Activated T-cell treated with anti-CD3 and anti-CD28 coated beads, Interleukin-2, amount 50 U/mL, for 72 hours (primary cell): Measurements from ENCODE around the gene BBX. TPM values are rescaled to one million over a fixed set of nuclear protein-coding genes. Genes with fewer than 3 reads are reported as not detected.

Experiments used
- ATAC-seq, 2 donors: fragments of 150-1000 bp; cut with Tn5 transposase; replicated peaks in 1 of 2; 2 replicates each; pipeline ENCODE4 v1.10.0; 2021; ENCODE audit warnings: moderate library complexity in 2 of 2, mild to moderate bottlenecking in 1 of 2
- DNase-seq, 2 donors: peaks; one replicate each; pipeline ENCODE4 v3.0.0; 2021 to 2022; ENCODE audit warnings: mixed read lengths in 1 of 2
- H3K27ac Mint-ChIP-seq: one replicate; pipeline ENCODE4 v1.8.0; 2022; ENCODE audit warnings: mild to moderate bottlenecking, moderate library complexity, mixed read lengths
- H3K27me3 Mint-ChIP-seq: one replicate; pipeline ENCODE4 v1.8.0; 2022; ENCODE audit warnings: low read depth, mixed read lengths
- H3K36me3 Mint-ChIP-seq, 2 donors: one replicate each; pipeline ENCODE4 v1.8.0; 2022; ENCODE audit warnings: mixed read lengths in 2 of 2, mild to moderate bottlenecking in 1 of 2; ENCODE audit not compliant: insufficient read depth in 2 of 2
- H3K4me1 Mint-ChIP-seq: one replicate; pipeline ENCODE4 v1.8.0; 2022; ENCODE audit warnings: low read depth, mixed read lengths
- H3K4me3 Mint-ChIP-seq, 2 donors: one replicate each; pipeline ENCODE4 v1.8.0; 2022; ENCODE audit warnings: mild to moderate bottlenecking in 2 of 2, mixed read lengths in 2 of 2, moderate library complexity in 2 of 2
- H3K9me3 Mint-ChIP-seq, 2 donors: one replicate each; pipeline ENCODE4 v1.8.0; 2022; ENCODE audit warnings: mixed read lengths in 2 of 2
- total RNA-seq, 2 donors: library from RNA; stranded (reverse); gene quantifications; one replicate each; pipeline ENCODE4 v1.2.3, GENCODE V29; 2022

The BBX gene
- total RNA-seq, 2 donors from 2014 or later: 65.0 to 65.1 TPM

GRCh38 chr3:107650788-107651187 lies 128.0 kb downstream of the BBX start:
- H3K4me1 Mint-ChIP-seq: peaks cover 24% of the 10 kb centered on the region
- no peak overlapping the region for H3K4me3 Mint-ChIP-seq
- no peak overlapping the region for H3K27ac Mint-ChIP-seq
- DNase-seq: no peak
- no peaks in the 10 kb centered on the region for H3K9me3 Mint-ChIP-seq
- peaks cover 2 to 5% of the 10 kb centered on the region in 2 donors for H3K36me3 Mint-ChIP-seq
- ATAC-seq: no peak
- no peaks in the 10 kb centered on the region for H3K27me3 Mint-ChIP-seq

DNA sequence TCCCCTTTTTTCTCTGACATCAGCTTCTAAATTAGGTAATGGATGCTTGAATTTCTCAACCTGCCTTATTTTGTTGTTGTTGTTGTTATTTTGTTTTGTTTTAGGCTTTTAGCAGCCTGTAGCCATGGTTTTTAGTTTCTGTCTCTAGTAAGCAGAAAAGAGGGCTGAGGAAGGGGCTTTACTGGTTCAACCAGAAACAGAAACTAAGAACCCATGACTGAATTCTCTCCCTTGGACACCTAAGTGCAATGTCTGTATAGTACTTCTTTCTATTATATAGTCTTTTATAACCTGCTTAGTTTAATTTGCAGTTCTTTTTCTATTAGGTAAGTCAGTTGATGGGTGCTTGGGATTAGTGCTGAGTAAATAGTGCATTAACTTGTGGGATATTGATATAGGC lies 129.0 kb downstream of the BBX start:
- Mint-ChIP-seq H3K27me3 (no peaks in the 10 kb centered on the region), H3K36me3 (peaks cover 2 to 5% of the 10 kb centered on the region in 2 donors), H3K27ac (peak overlapping the region; percentile 87), H3K9me3 (no peaks in the 10 kb centered on the region), H3K4me1 (peaks cover 24% of the 10 kb centered on the region), H3K4me3 (peak overlapping the region in 1 of 2 donors; percentile 33)
- DNase-seq: no peak
- ATAC-seq: peak; percentile 25 to 45

DNA sequence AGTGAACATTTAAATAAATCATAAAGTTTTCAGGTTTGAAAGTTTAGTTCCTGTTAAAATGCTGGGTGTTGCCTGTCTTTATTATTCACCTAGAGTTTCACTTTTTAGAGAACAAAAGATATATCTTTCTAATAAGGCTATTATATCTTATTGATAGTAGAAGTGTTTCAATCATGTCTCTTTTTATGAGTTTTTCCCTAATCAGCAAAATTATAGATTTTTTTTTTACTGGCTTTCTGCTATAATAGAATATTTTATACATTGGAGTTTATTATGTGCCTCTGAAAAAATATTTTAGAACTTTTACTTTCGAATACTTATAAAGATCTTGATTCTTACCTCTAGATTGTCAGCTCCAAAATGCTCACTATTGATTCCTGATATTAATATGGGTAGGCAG lies 131.5 kb downstream of the BBX start:
- DNase-seq (no peak), ATAC-seq (no peak)
- H3K36me3 Mint-ChIP-seq: no peaks in the 10 kb centered on the region
- H3K9me3 Mint-ChIP-seq: no peaks in the 10 kb centered on the region
- H3K4me1 Mint-ChIP-seq: peaks cover 19% of the 10 kb centered on the region
- H3K4me3 Mint-ChIP-seq: no peak overlapping the region
- H3K27me3 Mint-ChIP-seq: no peaks in the 10 kb centered on the region
- no peak overlapping the region for H3K27ac Mint-ChIP-seq

DNA sequence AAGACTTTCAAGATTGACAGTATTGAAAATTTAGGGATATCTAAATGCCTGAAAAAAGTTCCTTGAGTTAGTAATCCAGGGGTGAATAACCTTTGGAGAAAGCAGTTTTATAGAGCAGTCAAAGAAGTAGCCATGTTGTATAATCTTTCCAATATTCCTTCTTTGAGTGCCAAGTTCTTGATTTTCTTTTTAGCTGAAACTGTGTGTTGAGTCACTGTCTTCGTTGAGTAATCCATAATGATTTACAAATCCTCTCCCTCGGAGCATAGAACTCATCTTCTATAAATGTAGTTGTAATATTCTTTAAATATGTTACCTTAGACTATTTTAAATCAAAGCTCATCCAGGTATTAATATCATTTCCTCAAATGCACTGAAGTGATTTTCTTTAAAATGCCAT lies 135.2 kb downstream of the BBX start:
- no peak overlapping the region for H3K27ac Mint-ChIP-seq
- ATAC-seq: no peak
- no peaks in the 10 kb centered on the region for H3K9me3 Mint-ChIP-seq

GRCh38 chr3:107660306-107660976 lies 137.7 kb downstream of the BBX start:
- H3K36me3 Mint-ChIP-seq: no peaks in the 10 kb centered on the region
- ATAC-seq (no peak), DNase-seq (no peak)
- peaks cover 20% of the 10 kb centered on the region for H3K4me1 Mint-ChIP-seq
- no peaks in the 10 kb centered on the region for H3K9me3 Mint-ChIP-seq
- no peaks in the 10 kb centered on the region for H3K27me3 Mint-ChIP-seq
- no peak overlapping the region for H3K4me3 Mint-ChIP-seq
- H3K27ac Mint-ChIP-seq: no peak overlapping the region

More for the DNA sequence above, 135.2 kb downstream of the BBX start:
- Mint-ChIP-seq H3K27me3 (no peaks in the 10 kb centered on the region), H3K36me3 (no peaks in the 10 kb centered on the region), H3K4me1 (peaks cover 20% of the 10 kb centered on the region), H3K4me3 (no peak overlapping the region)
- no peak for DNase-seq

- Mint-ChIP-seq H3K27ac (peak overlapping the region; percentile 25), H3K4me1 (peaks cover 20% of the 10 kb centered on the region), H3K36me3 (no peaks in the 10 kb centered on the region)
Observed at GRCh38 chr3:107661447-107662123, 138.8 kb downstream of the BBX start.

DNA sequence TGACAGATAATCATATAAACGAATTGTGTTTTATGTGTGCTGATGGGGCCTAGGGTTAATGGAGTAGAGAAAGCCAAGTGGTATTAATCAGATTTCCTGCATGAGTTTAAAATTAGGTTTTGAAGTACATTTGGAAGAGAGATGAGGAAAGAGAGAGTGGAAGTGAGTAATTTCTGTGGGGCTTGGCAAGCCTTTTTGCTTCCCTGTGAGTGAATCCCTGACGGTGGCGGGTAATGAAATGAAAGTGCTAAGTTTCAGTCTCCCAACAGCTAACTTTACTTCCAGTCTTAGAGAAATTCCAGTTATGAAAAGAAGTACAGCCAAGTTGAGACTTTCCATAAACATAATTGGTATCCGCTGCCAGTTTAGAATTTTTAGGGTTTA lies 139.4 kb downstream of the BBX start:
- DNase-seq (no peak), ATAC-seq (no peak)
- Mint-ChIP-seq H3K27ac (peak overlapping the region; percentile 25), H3K36me3 (no peaks in the 10 kb centered on the region), H3K27me3 (no peaks in the 10 kb centered on the region), H3K4me1 (peaks cover 20% of the 10 kb centered on the region), H3K9me3 (no peaks in the 10 kb centered on the region), H3K4me3 (no peak overlapping the region)

More at GRCh38 chr3:107661447-107662123, 138.8 kb downstream of the BBX start:
- H3K4me3 Mint-ChIP-seq: no peak overlapping the region
- DNase-seq: no peak
- ATAC-seq: peak; percentile 44 to 62
- no peaks in the 10 kb centered on the region for H3K9me3 Mint-ChIP-seq
- H3K27me3 Mint-ChIP-seq: no peaks in the 10 kb centered on the region

DNA sequence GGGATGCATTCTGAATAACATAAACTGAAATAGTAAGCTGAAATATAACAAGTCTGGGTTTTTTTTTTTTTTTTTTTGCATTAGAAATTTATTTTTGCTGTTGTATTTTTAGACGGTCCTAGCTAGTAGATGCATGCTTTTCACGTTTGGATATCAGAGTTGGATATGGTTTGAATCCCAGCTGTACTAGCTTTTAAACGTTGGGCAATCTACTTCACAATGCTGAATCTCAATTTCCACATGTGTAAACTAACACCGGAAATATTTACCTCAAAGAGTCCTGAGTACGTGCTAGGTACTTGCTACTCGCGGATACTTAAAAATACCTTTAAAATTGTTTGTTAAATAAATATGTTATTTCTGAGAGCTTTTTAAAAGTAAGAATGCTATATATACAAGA lies 139.8 kb downstream of the BBX start:
- no peaks in the 10 kb centered on the region for H3K36me3 Mint-ChIP-seq
- H3K4me1 Mint-ChIP-seq: peaks cover 20% of the 10 kb centered on the region
- H3K4me3 Mint-ChIP-seq: no peak overlapping the region
- DNase-seq (no peak), ATAC-seq (no peak)
- H3K27me3 Mint-ChIP-seq: no peaks in the 10 kb centered on the region
- H3K27ac Mint-ChIP-seq: no peak overlapping the region
- no peaks in the 10 kb centered on the region for H3K9me3 Mint-ChIP-seq

DNA sequence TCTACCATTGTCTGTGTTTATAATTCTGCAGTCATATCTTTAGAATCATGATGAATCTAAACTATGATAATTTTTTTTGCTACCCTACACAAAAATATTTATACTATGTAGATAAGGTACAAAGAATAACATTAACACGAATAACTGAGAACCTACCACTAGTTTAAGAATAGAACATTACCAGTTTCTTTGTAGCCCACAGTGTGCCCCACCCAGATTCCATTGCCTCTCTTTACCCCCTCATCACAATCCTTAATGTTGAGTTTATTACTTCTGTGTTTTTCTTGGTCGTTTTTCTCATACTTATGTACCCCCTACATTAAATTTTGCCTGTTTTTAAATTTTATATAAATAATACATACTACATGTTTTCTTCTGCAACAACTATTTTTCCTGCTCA lies 140.5 kb downstream of the BBX start:
- H3K4me1 Mint-ChIP-seq: peaks cover 20% of the 10 kb centered on the region
- ATAC-seq (no peak), DNase-seq (no peak)
- H3K27ac Mint-ChIP-seq: no peak overlapping the region
- no peaks in the 10 kb centered on the region for H3K9me3 Mint-ChIP-seq
- H3K36me3 Mint-ChIP-seq: no peaks in the 10 kb centered on the region
- no peak overlapping the region for H3K4me3 Mint-ChIP-seq
- no peaks in the 10 kb centered on the region for H3K27me3 Mint-ChIP-seq

GRCh38 chr3:107664614-107665013 lies 141.9 kb downstream of the BBX start:
- ATAC-seq (no peak), DNase-seq (no peak)
- peaks cover 20% of the 10 kb centered on the region for H3K4me1 Mint-ChIP-seq
- no peaks in the 10 kb centered on the region for H3K36me3 Mint-ChIP-seq
- H3K27ac Mint-ChIP-seq: no peak overlapping the region
- no peaks in the 10 kb centered on the region for H3K9me3 Mint-ChIP-seq
- no peaks in the 10 kb centered on the region for H3K27me3 Mint-ChIP-seq
- no peak overlapping the region for H3K4me3 Mint-ChIP-seq

DNA sequence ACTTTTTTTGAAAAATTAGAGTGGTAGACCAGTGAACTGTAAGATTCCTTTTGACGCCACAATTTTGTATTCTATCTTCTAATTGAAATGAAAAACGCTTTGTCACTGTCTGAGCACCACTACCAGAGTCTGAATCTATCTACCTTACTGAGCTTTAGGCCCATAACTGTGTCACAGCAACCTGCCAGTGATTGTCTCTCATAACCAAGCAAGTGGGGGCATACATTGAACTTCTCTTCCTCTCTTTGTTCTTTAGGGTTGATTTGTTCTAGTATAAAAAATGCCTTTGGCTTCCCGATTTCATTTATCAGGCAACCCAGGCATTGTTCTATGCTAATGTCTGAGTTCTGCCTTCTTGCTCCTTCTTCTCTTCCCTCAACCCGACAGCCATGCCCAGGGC lies 142.6 kb downstream of the BBX start:
- no peaks in the 10 kb centered on the region for H3K27me3 Mint-ChIP-seq
- H3K36me3 Mint-ChIP-seq: no peaks in the 10 kb centered on the region
- H3K4me1 Mint-ChIP-seq: peaks cover 20% of the 10 kb centered on the region
- DNase-seq (no peak), ATAC-seq (no peak)
- no peaks in the 10 kb centered on the region for H3K9me3 Mint-ChIP-seq
- H3K4me3 Mint-ChIP-seq: no peak overlapping the region
- no peak overlapping the region for H3K27ac Mint-ChIP-seq

- ATAC-seq: no peak
- H3K27ac Mint-ChIP-seq: no peak overlapping the region
- no peak overlapping the region for H3K4me3 Mint-ChIP-seq
- no peaks in the 10 kb centered on the region for H3K27me3 Mint-ChIP-seq
- no peaks in the 10 kb centered on the region for H3K36me3 Mint-ChIP-seq
- H3K4me1 Mint-ChIP-seq: peaks cover 5% of the 10 kb centered on the region
- no peak for DNase-seq
- H3K9me3 Mint-ChIP-seq: no peaks in the 10 kb centered on the region
Observed at GRCh38 chr3:107666853-107667252, 144.1 kb downstream of the BBX start.

- Mint-ChIP-seq H3K27me3 (no peaks in the 10 kb centered on the region), H3K4me3 (no peak overlapping the region)
- no peak for ATAC-seq
Observed at GRCh38 chr3:107668416-107668815, 145.7 kb downstream of the BBX start.

GRCh38 chr3:107668963-107669362 lies 146.2 kb downstream of the BBX start:
- ATAC-seq (no peak), DNase-seq (no peak)
- Mint-ChIP-seq H3K4me3 (no peak overlapping the region), H3K9me3 (no peaks in the 10 kb centered on the region), H3K27ac (peak overlapping the region; percentile 19), H3K27me3 (no peaks in the 10 kb centered on the region), H3K4me1 (no peaks in the 10 kb centered on the region), H3K36me3 (no peaks in the 10 kb centered on the region)

More at GRCh38 chr3:107668416-107668815, 145.7 kb downstream of the BBX start:
- DNase-seq: no peak
- H3K9me3 Mint-ChIP-seq: no peaks in the 10 kb centered on the region
- H3K27ac Mint-ChIP-seq: no peak overlapping the region
- H3K4me1 Mint-ChIP-seq: no peaks in the 10 kb centered on the region
- no peaks in the 10 kb centered on the region for H3K36me3 Mint-ChIP-seq
